Activated CD8-positive, alpha-beta memory T cell treated with anti-CD3 and anti-CD28 coated beads for 4 hours (primary cell): ENCODE measurements around the gene LIPG.
"Not testable (repeated sequence)": the region's sequence is repeated elsewhere in the genome, so short reads cannot be mapped to it uniquely, and the experiment has no call there.

Experiments
- DNase-seq, 2 donors: peaks; one replicate each; pipeline ENCODE4 v3.0.0-alpha.2; 2020; ENCODE audit warnings: low read depth in 2 of 2

The LIPG gene

GRCh38 chr18:49561289-49562193, at the start of gene LIPG:
LIPG (plus strand) TSS chr18:49562057; CDS start chr18:49562309, 252 bp downstream.
- peak in 1 of 2 donors; percentile 4 for DNase-seq

GRCh38 chr18:49512876-49513275, 49.0 kb upstream of the LIPG start:
- DNase-seq: not testable (repeated sequence)

- DNase-seq: no peak
Observed at GRCh38 chr18:49514577-49514976, 47.3 kb upstream of the LIPG start.

- not testable (repeated sequence) for DNase-seq
Observed at GRCh38 chr18:49515003-49515402, 46.9 kb upstream of the LIPG start.

- DNase-seq: no peak
Observed at GRCh38 chr18:49515516-49515915, 46.3 kb upstream of the LIPG start.

GRCh38 chr18:49517483-49517882, 44.4 kb upstream of the LIPG start:
- DNase-seq: no peak

- no peak for DNase-seq
Observed at GRCh38 chr18:49519101-49519971, 42.5 kb upstream of the LIPG start.

GRCh38 chr18:49520661-49521145, 41.2 kb upstream of the LIPG start:
- no peak for DNase-seq

GRCh38 chr18:49521216-49521835, 40.5 kb upstream of the LIPG start:
- DNase-seq: no peak

GRCh38 chr18:49523580-49524093, 38.2 kb upstream of the LIPG start:
- DNase-seq: not testable (repeated sequence)

- DNase-seq: no peak
Observed at GRCh38 chr18:49524349-49524748, 37.5 kb upstream of the LIPG start.

GRCh38 chr18:49524951-49525350, 36.9 kb upstream of the LIPG start:
- no peak for DNase-seq

GRCh38 chr18:49525981-49526380, 35.9 kb upstream of the LIPG start:
- no peak for DNase-seq

GRCh38 chr18:49527631-49528327, 34.1 kb upstream of the LIPG start:
- no peak for DNase-seq

GRCh38 chr18:49529596-49529995, 32.3 kb upstream of the LIPG start:
- no peak for DNase-seq

- no peak for DNase-seq
Observed at GRCh38 chr18:49531678-49532153, 30.1 kb upstream of the LIPG start.

- DNase-seq: no peak
Observed at GRCh38 chr18:49534846-49535601, 26.8 kb upstream of the LIPG start.

- DNase-seq: no peak
Observed at GRCh38 chr18:49537232-49537896, 24.5 kb upstream of the LIPG start.

- no peak for DNase-seq
Observed at GRCh38 chr18:49544362-49544761, 17.5 kb upstream of the LIPG start.

GRCh38 chr18:49546278-49546677, 15.6 kb upstream of the LIPG start:
- DNase-seq: no peak
